ENCODE data around the gene ITIH4.

DNA sequence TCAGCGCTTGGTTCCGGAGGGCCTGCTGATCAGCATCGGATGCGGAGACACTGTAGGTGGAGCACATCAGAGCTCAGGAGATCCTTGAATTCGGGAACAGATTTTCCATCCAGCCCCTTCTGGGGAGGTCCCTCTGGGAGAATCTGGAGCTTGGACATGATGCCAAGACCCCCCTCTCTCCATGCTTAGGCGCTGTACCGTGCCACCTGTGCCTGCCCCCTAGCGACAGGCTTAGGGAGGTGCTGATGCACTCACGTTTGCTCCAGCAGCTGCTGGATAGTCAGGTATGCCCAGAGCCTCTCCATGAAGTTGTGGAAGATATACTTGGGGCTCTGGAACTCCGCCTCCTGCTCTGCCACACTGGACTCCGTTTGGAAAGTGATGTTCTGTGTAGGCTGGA lies 9.7 kb downstream of the ITIH4 start:
- TF ChIP-seq CTCF (IDR thresholded peaks at IDR 0.05) (no peak), POLR2A (IDR thresholded peaks at IDR 0.05) (no peak), POLR2AphosphoS5 (IDR thresholded peaks at IDR 0.05; ENCODE audit: insufficient read depth in 1 of 2, low read depth in 1 of 2) (no peak)
